Hepatocyte (in vitro differentiated cells): ENCODE data around the gene DNAJA4.
A peak's percentile ranks its signal among the peaks of the same experiment; 100 is the strongest.

Source experiments
- CTCF ChIP-seq: fragments of 200-600 bp; sonication (generic); IDR thresholded peaks from 2 replicates; pipeline ENCODE4 v1.5.1; 2016; ENCODE audit warnings: antibody characterized with exemption, mild to moderate bottlenecking; ENCODE audit not compliant: poor library complexity
- EZH2 ChIP-seq: fragments of 200-600 bp; sonication (generic); IDR thresholded peaks from 2 replicates; pipeline ENCODE4 v1.6.1; 2016; ENCODE audit warnings: antibody characterized with exemption, mild to moderate bottlenecking, borderline replicate concordance
- EZH2phosphoT487 ChIP-seq: fragments of 200-600 bp; sonication (generic); IDR thresholded peaks from one replicate; pipeline ENCODE4 v1.6.1; 2018; ENCODE audit warnings: antibody characterized with exemption, mild to moderate bottlenecking, low read depth, moderate library complexity; ENCODE audit not compliant: unreplicated experiment, severe bottlenecking

- peak; percentile 94 for TF ChIP-seq CTCF
- TF ChIP-seq EZH2phosphoT487: no peak
- no peak for TF ChIP-seq EZH2
Measured at GRCh38 chr15:78308422-78309032, 44.2 kb downstream of the DNAJA4 start.
